H9 (cell line): Measurements from ENCODE around the gene KCNMA1. TPM values are rescaled to one million over a fixed set of nuclear protein-coding genes. Genes with fewer than 3 reads are reported as not detected.

ENCODE experiments used
- DNase-seq: peaks from one replicate; pipeline ENCODE4 v3.0.0-alpha.2; 2017
- H2AFZ ChIP-seq: one replicate; pipeline ENCODE4 v1.6.1; 2013; ENCODE audit warnings: mild to moderate bottlenecking, low read length, control low read depth, moderate library complexity
- H2AK5ac ChIP-seq: 2 replicates; pipeline ENCODE4 v1.6.1; 2013; ENCODE audit warnings: low read length, control low read depth, mixed read lengths; ENCODE audit not compliant: insufficient read length
- H2BK120ac ChIP-seq: one replicate; pipeline ENCODE4 v1.6.1; 2013; ENCODE audit warnings: low read depth, mild to moderate bottlenecking, low read length, control low read depth, inconsistent platforms; ENCODE audit not compliant: poor library complexity, severe bottlenecking
- H2BK12ac ChIP-seq: 2 replicates; pipeline ENCODE4 v1.6.1; 2013; ENCODE audit warnings: low read length, control low read depth, mixed read lengths, low read depth; ENCODE audit not compliant: insufficient read length
- H2BK15ac ChIP-seq: 2 replicates; pipeline ENCODE4 v1.6.1; 2013; ENCODE audit warnings: low read depth, low read length, control low read depth
- H2BK20ac ChIP-seq: one replicate; pipeline ENCODE4 v1.6.1; 2013; ENCODE audit warnings: low read depth, mild to moderate bottlenecking, low read length, control low read depth, inconsistent platforms; ENCODE audit not compliant: poor library complexity, severe bottlenecking
- H2BK5ac ChIP-seq: 2 replicates; pipeline ENCODE4 v1.6.1; 2013; ENCODE audit warnings: low read length, control low read depth, mixed read lengths; ENCODE audit not compliant: insufficient read length
- H3K14ac ChIP-seq: 2 replicates; pipeline ENCODE4 v1.6.1; 2013; ENCODE audit warnings: low read length, control low read depth; ENCODE audit not compliant: insufficient read depth
- H3K18ac ChIP-seq: 2 replicates; pipeline ENCODE4 v1.6.1; 2013; ENCODE audit warnings: low read depth, mild to moderate bottlenecking, mixed read lengths, low read length, control low read depth; ENCODE audit not compliant: insufficient read length
- H3K23ac ChIP-seq: 2 replicates; pipeline ENCODE4 v1.6.1; 2013; ENCODE audit warnings: low read length, control low read depth, mixed read lengths, low read depth; ENCODE audit not compliant: insufficient read length
- H3K23me2 ChIP-seq: 2 replicates; pipeline ENCODE4 v1.6.1; 2013; ENCODE audit warnings: low read depth, mild to moderate bottlenecking, mixed read lengths, low read length, control low read depth; ENCODE audit not compliant: insufficient read length, poor library complexity, severe bottlenecking
- H3K27ac ChIP-seq: 2 replicates; pipeline ENCODE4 v1.5.1; 2013; ENCODE audit warnings: low read length, control low read depth, mixed read lengths, low read depth; ENCODE audit not compliant: insufficient read length
- H3K27me3 ChIP-seq: 2 replicates; pipeline ENCODE4 v1.6.1; 2013; ENCODE audit warnings: low read length, control low read depth, inconsistent platforms; ENCODE audit not compliant: insufficient read depth
- H3K4ac ChIP-seq: 2 replicates; pipeline ENCODE4 v1.6.1; 2013; ENCODE audit warnings: low read depth, mild to moderate bottlenecking, control low read depth, inconsistent platforms, low read length, moderate library complexity
- H3K4me1 ChIP-seq: 2 replicates; pipeline ENCODE4 v1.6.1; 2013; ENCODE audit warnings: low read length, control low read depth, inconsistent platforms; ENCODE audit not compliant: insufficient read depth
- H3K4me2 ChIP-seq: 2 replicates; pipeline ENCODE4 v1.6.1; 2013; ENCODE audit warnings: low read length, control low read depth, mixed read lengths; ENCODE audit not compliant: insufficient read length, insufficient read depth
- H3K56ac ChIP-seq: 2 replicates; pipeline ENCODE4 v1.6.1; 2013; ENCODE audit warnings: low read depth, mild to moderate bottlenecking, mixed read lengths, low read length, control low read depth; ENCODE audit not compliant: insufficient read length
- H3K79me1 ChIP-seq: 2 replicates; pipeline ENCODE4 v1.6.1; 2013; ENCODE audit warnings: low read depth, mild to moderate bottlenecking, moderate library complexity, low read length, control low read depth, inconsistent platforms; ENCODE audit not compliant: insufficient read depth, poor library complexity, severe bottlenecking
- H3K79me2 ChIP-seq: 2 replicates; pipeline ENCODE4 v1.6.1; 2013; ENCODE audit warnings: low read length, control low read depth, inconsistent platforms; ENCODE audit not compliant: insufficient read depth
- H3K9ac ChIP-seq: 2 replicates; pipeline ENCODE4 v1.6.1; 2013; ENCODE audit warnings: low read length, control low read depth, mixed read lengths; ENCODE audit not compliant: insufficient read length; ENCODE audit errors: extremely low read depth
- H3K9me3 ChIP-seq: one replicate; pipeline ENCODE4 v1.6.1; 2013; ENCODE audit warnings: low read depth, low read length, inconsistent platforms; ENCODE audit not compliant: control insufficient read depth
- H3T11ph ChIP-seq: one replicate; pipeline ENCODE4 v1.6.1; 2013; ENCODE audit warnings: mild to moderate bottlenecking, low read length, control low read depth, inconsistent platforms
- H4K20me1 ChIP-seq: one replicate; pipeline ENCODE4 v1.6.1; 2013; ENCODE audit not compliant: control insufficient read depth, insufficient read length, insufficient read depth
- H4K5ac ChIP-seq: 2 replicates; pipeline ENCODE4 v1.6.1; 2013; ENCODE audit warnings: low read depth, mild to moderate bottlenecking, mixed read lengths, low read length, control low read depth; ENCODE audit not compliant: insufficient read length
- H4K8ac ChIP-seq: replicated peaks from 2 replicates; pipeline ENCODE4 v1.6.1; 2013; ENCODE audit warnings: low read length, control low read depth, mixed read lengths, low read depth; ENCODE audit not compliant: insufficient read length
- H4K91ac ChIP-seq: 2 replicates; pipeline ENCODE4 v1.6.1; 2013; ENCODE audit warnings: low read depth, mild to moderate bottlenecking, moderate library complexity, mixed read lengths, low read length, control low read depth; ENCODE audit not compliant: insufficient read length
- H3K27ac Mint-ChIP-seq, 3 experiments: 2 replicates in 2 of 3; 3 replicates in 1 of 3; pipeline ENCODE4 v1.8.0; 2020 to 2021; ENCODE audit warnings: mixed read lengths in 3 of 3, mild to moderate bottlenecking in 1 of 3, moderate library complexity in 1 of 3
- H3K27me3 Mint-ChIP-seq: 2 replicates; pipeline ENCODE4 v1.8.0; 2021; ENCODE audit warnings: low read depth, mild to moderate bottlenecking, moderate library complexity, mixed read lengths
- H3K36me3 Mint-ChIP-seq, 3 experiments: 2 replicates in 2 of 3; 3 replicates in 1 of 3; pipeline ENCODE4 v1.8.0; 2020 to 2021; ENCODE audit warnings: low read depth in 3 of 3, mixed read lengths in 3 of 3; ENCODE audit not compliant: insufficient read depth in 1 of 3
- H3K4me1 Mint-ChIP-seq, 2 experiments: 2 replicates each; pipeline ENCODE4 v1.8.0; 2020; ENCODE audit warnings: mixed read lengths in 2 of 2
- H3K4me3 Mint-ChIP-seq, 2 experiments: 2 replicates in 1 of 2; 3 replicates in 1 of 2; pipeline ENCODE4 v1.8.0; 2020 to 2021; ENCODE audit warnings: mild to moderate bottlenecking in 2 of 2, mixed read lengths in 2 of 2, moderate library complexity in 1 of 2
- H3K9me3 Mint-ChIP-seq, 2 experiments: 2 replicates in 1 of 2; 3 replicates in 1 of 2; pipeline ENCODE4 v1.8.0; 2020; ENCODE audit warnings: mild to moderate bottlenecking in 2 of 2, mixed read lengths in 2 of 2, moderate library complexity in 1 of 2
- WGBS: extraction: QIAGEN DNeasy Blood & Tissue Kit; methylation state at CpG from one replicate; pipeline ENCODE4 v1.1.7; 2013; ENCODE audit warnings: missing lambda C conversion rate, low lambda C conversion rate, mixed read lengths; ENCODE audit not compliant: insufficient read length; ENCODE audit errors: extremely low coverage; 5-methylcytosine and 5-hydroxymethylcytosine counted together
- total RNA-seq: library from RNA; stranded (reverse); gene quantifications from 2 replicates; pipeline ENCODE4 v1.2.1, GENCODE V29; 2021
- TF ChIP-seq, protein P1 (sequence below): fragments of 200-600 bp; sonication (generic); conservative IDR thresholded peaks from 3 replicates; pipeline ENCODE4 v1.8.0; 2021; ENCODE audit warnings: antibody characterized with exemption, mild to moderate bottlenecking

The KCNMA1 gene
- total RNA-seq, 1 experiment from 2014 or later, result 2.0 TPM

DNA sequence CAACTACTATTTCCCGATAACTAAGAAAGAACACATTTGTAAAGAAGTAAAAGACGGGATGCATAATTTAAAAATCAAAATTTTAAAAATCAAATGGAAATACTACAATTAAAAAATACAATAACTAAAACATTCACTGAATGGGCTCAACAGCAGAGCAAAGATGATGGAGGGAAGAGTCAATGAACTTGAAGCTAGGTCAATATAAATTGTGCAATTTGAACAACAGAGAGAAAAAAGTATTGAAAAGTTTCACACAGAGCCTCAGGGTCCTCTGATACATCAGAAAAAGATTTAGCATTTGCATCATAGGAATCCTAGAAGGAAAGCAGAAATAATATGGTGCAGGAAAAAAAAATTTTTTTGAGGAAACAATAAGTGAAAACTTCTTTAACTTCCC lies 581.0 kb downstream of the KCNMA1 start:
- H4K5ac ChIP-seq, result no peak overlapping the region
- no peaks in the 10 kb centered on the region for H3K9me3 Mint-ChIP-seq
- no peaks in the 10 kb centered on the region for H3K4me1 ChIP-seq
- no peak overlapping the region for H3K14ac ChIP-seq
- H3K27me3 ChIP-seq, result no peaks in the 10 kb centered on the region
- no peaks in the 10 kb centered on the region for H3K79me1 ChIP-seq
- H3K36me3 Mint-ChIP-seq, result no peaks in the 10 kb centered on the region
- H3K79me2 ChIP-seq, result no peaks in the 10 kb centered on the region
- no peak overlapping the region for H2BK20ac ChIP-seq
- no peak overlapping the region for H2BK12ac ChIP-seq
- H3K27ac Mint-ChIP-seq, result no peak overlapping the region
- no peak overlapping the region for H3T11ph ChIP-seq
- H3K4me1 Mint-ChIP-seq, result peaks cover 0 to 2% of the 10 kb centered on the region in 2 experiments; a peak in 1 of 4 replicates
- DNase-seq, result no peak
- no CpG with 5 or more reads among the region's 2 CpGs for WGBS
- H2BK120ac ChIP-seq, result no peak overlapping the region
- no peak overlapping the region for H3K23ac ChIP-seq
- H3K23me2 ChIP-seq, result no peaks in the 10 kb centered on the region
- no peak overlapping the region for H3K4me3 Mint-ChIP-seq
- no peak overlapping the region for H3K4me2 ChIP-seq
- no peak overlapping the region for H2BK15ac ChIP-seq
- TF ChIP-seq, protein P1, sequence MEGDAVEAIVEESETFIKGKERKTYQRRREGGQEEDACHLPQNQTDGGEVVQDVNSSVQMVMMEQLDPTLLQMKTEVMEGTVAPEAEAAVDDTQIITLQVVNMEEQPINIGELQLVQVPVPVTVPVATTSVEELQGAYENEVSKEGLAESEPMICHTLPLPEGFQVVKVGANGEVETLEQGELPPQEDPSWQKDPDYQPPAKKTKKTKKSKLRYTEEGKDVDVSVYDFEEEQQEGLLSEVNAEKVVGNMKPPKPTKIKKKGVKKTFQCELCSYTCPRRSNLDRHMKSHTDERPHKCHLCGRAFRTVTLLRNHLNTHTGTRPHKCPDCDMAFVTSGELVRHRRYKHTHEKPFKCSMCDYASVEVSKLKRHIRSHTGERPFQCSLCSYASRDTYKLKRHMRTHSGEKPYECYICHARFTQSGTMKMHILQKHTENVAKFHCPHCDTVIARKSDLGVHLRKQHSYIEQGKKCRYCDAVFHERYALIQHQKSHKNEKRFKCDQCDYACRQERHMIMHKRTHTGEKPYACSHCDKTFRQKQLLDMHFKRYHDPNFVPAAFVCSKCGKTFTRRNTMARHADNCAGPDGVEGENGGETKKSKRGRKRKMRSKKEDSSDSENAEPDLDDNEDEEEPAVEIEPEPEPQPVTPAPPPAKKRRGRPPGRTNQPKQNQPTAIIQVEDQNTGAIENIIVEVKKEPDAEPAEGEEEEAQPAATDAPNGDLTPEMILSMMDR, result no peak
- no peak overlapping the region for H4K91ac ChIP-seq
- H3K9me3 ChIP-seq, result no peaks in the 10 kb centered on the region
- no peak overlapping the region for H3K56ac ChIP-seq
- no peaks in the 10 kb centered on the region for H4K20me1 ChIP-seq
- H3K4ac ChIP-seq, result no peak overlapping the region
- no peak overlapping the region for H2AK5ac ChIP-seq
- no peak overlapping the region for H2AFZ ChIP-seq
- H3K27me3 Mint-ChIP-seq, result peaks cover 2% of the 10 kb centered on the region; the same call in 1 of the 2 replicates
- H3K27ac ChIP-seq, result no peak overlapping the region
- no peak overlapping the region for H4K8ac ChIP-seq
- no peak overlapping the region for H3K9ac ChIP-seq
- H2BK5ac ChIP-seq, result no peak overlapping the region
- H3K18ac ChIP-seq, result no peak overlapping the region
